MM.1S (cell line): Measurements from ENCODE around the gene ROBO2.

Source experiments
- DNase-seq: peaks from one replicate; pipeline ENCODE4 v3.0.0-alpha.2; 2015
- H2AFZ ChIP-seq: fragments of 300-600 bp; sonication (generic); 2 replicates; pipeline ENCODE4 v1.6.0; 2016; ENCODE audit warnings: antibody characterized with exemption, low read length
- H3F3A ChIP-seq: fragments of 300-600 bp; sonication (generic); 2 replicates; pipeline ENCODE4 v1.6.1; 2016; ENCODE audit warnings: mild to moderate bottlenecking, antibody characterized with exemption, low read length, moderate library complexity, mixed read lengths; ENCODE audit not compliant: insufficient read depth
- H3K27ac ChIP-seq: fragments of 300-600 bp; sonication (generic); 2 replicates; pipeline ENCODE4 v1.5.1; 2016; ENCODE audit warnings: mild to moderate bottlenecking, low read length
- H3K27me3 ChIP-seq: fragments of 300-600 bp; sonication (generic); replicated peaks from 2 replicates; pipeline ENCODE4 v1.6.0; 2016; ENCODE audit warnings: low read length; ENCODE audit not compliant: insufficient read depth
- H3K36me3 ChIP-seq: fragments of 300-600 bp; sonication (generic); replicated peaks from 2 replicates; pipeline ENCODE4 v1.6.1; 2016; ENCODE audit warnings: mild to moderate bottlenecking, low read length, mixed read lengths; ENCODE audit not compliant: insufficient read depth
- H3K4me1 ChIP-seq: fragments of 300-600 bp; sonication (generic); 2 replicates; pipeline ENCODE4 v1.6.1; 2016; ENCODE audit warnings: low read length, mixed read lengths
- H3K4me2 ChIP-seq: fragments of 300-600 bp; sonication (generic); 2 replicates; pipeline ENCODE4 v1.6.0; 2016; ENCODE audit warnings: low read depth, low read length
- H3K4me3 ChIP-seq: fragments of 300-600 bp; sonication (generic); 2 replicates; pipeline ENCODE4 v1.5.1; 2016; ENCODE audit warnings: low read length, mixed read lengths
- H3K79me2 ChIP-seq: fragments of 300-600 bp; sonication (generic); 2 replicates; pipeline ENCODE4 v1.6.1; 2016; ENCODE audit warnings: mixed run types, low read length, mixed read lengths
- H3K9ac ChIP-seq: fragments of 300-600 bp; sonication (generic); 2 replicates; pipeline ENCODE4 v1.6.1; 2016; ENCODE audit warnings: low read length, mixed read lengths
- H3K9me2 ChIP-seq: fragments of 300-600 bp; sonication (generic); replicated peaks from 2 replicates; pipeline ENCODE4 v1.6.1; 2016; ENCODE audit warnings: mild to moderate bottlenecking, low read length, mixed read lengths; ENCODE audit not compliant: insufficient read depth
- H3K9me3 ChIP-seq: fragments of 300-600 bp; sonication (generic); replicated peaks from 2 replicates; pipeline ENCODE4 v1.6.1; 2016; ENCODE audit warnings: mild to moderate bottlenecking, low read length, mixed read lengths; ENCODE audit not compliant: insufficient read depth
- H4K20me1 ChIP-seq: fragments of 300-600 bp; sonication (generic); 2 replicates; pipeline ENCODE4 v1.6.1; 2016; ENCODE audit warnings: mild to moderate bottlenecking, low read length, moderate library complexity, mixed read lengths; ENCODE audit not compliant: insufficient read depth
- CTCF ChIP-seq: fragments of 300-600 bp; sonication (generic); IDR thresholded peaks from 2 replicates; pipeline ENCODE4 v1.5.1; 2016; ENCODE audit warnings: antibody characterized with exemption, low read length, mixed read lengths
- EZH2 ChIP-seq: fragments of 300-600 bp; sonication (generic); optimal IDR thresholded peaks from 2 replicates; pipeline ENCODE3; 2017; ENCODE audit warnings: low read depth, mild to moderate bottlenecking, antibody characterized with exemption, low read length, mixed read lengths
- EZH2phosphoT487 ChIP-seq: fragments of 300-600 bp; sonication (generic); IDR thresholded peaks from 2 replicates; pipeline ENCODE4 v1.6.1; 2018; ENCODE audit warnings: antibody characterized with exemption, low read length

Gene ROBO2

GRCh38 chr3:77381431-77381830 lies 341.5 kb downstream of the ROBO2 start:
- no peaks in the 10 kb centered on the region for H3K79me2 ChIP-seq
- H3F3A ChIP-seq = no peaks in the 10 kb centered on the region
- H3K9me2 ChIP-seq = no peaks in the 10 kb centered on the region
- H3K27me3 ChIP-seq = no peaks in the 10 kb centered on the region
- H3K36me3 ChIP-seq = no peaks in the 10 kb centered on the region
- no peak overlapping the region for H3K27ac ChIP-seq
- DNase-seq = no peak
- no peaks in the 10 kb centered on the region for H4K20me1 ChIP-seq
- no peak overlapping the region for H2AFZ ChIP-seq
- no peaks in the 10 kb centered on the region for H3K4me1 ChIP-seq
- H3K4me3 ChIP-seq = no peak overlapping the region
- TF ChIP-seq EZH2 (no peak), CTCF (no peak), EZH2phosphoT487 (no peak)
- no peak overlapping the region for H3K9ac ChIP-seq
- no peak overlapping the region for H3K4me2 ChIP-seq
- H3K9me3 ChIP-seq = no peaks in the 10 kb centered on the region

GRCh38 chr3:77392181-77392580 lies 352.3 kb downstream of the ROBO2 start:
- no peak for DNase-seq
- Histone ChIP-seq H3K4me3 (no peak overlapping the region), H4K20me1 (no peaks in the 10 kb centered on the region), H2AFZ (no peak overlapping the region), H3F3A (no peaks in the 10 kb centered on the region), H3K79me2 (no peaks in the 10 kb centered on the region), H3K27ac (no peak overlapping the region), H3K4me2 (no peak overlapping the region), H3K9me3 (no peaks in the 10 kb centered on the region), H3K27me3 (no peaks in the 10 kb centered on the region), H3K4me1 (no peaks in the 10 kb centered on the region), H3K9ac (no peak overlapping the region), H3K9me2 (no peaks in the 10 kb centered on the region), H3K36me3 (no peaks in the 10 kb centered on the region)
- TF ChIP-seq EZH2 (no peak), EZH2phosphoT487 (no peak), CTCF (no peak)

- Histone ChIP-seq H3K9me2 (no peaks in the 10 kb centered on the region), H2AFZ (no peak overlapping the region), H4K20me1 (no peaks in the 10 kb centered on the region), H3K36me3 (no peaks in the 10 kb centered on the region), H3K4me3 (no peak overlapping the region), H3K79me2 (no peaks in the 10 kb centered on the region), H3K27me3 (no peaks in the 10 kb centered on the region), H3K4me1 (no peaks in the 10 kb centered on the region), H3K27ac (no peak overlapping the region), H3K9ac (no peak overlapping the region), H3F3A (no peaks in the 10 kb centered on the region), H3K9me3 (no peaks in the 10 kb centered on the region), H3K4me2 (no peak overlapping the region)
- TF ChIP-seq CTCF (no peak), EZH2 (no peak), EZH2phosphoT487 (no peak)
- no peak for DNase-seq
Measured at GRCh38 chr3:77394046-77394445, 354.1 kb downstream of the ROBO2 start.
